GM12878 (cell line): ENCODE results near the gene SNCB. TPM values are rescaled to one million over a fixed set of nuclear protein-coding genes. Genes with fewer than 3 reads are reported as not detected.

Source experiments
- FOXM1 ChIP-seq: IDR thresholded peaks from 2 replicates; pipeline ENCODE4 v1.6.1; 2012; ENCODE audit warnings: low read depth, mild to moderate bottlenecking, inconsistent platforms, low read length, moderate library complexity
- POLR2AphosphoS2 ChIP-seq: IDR thresholded peaks from 2 replicates; pipeline ENCODE4 v1.6.1; 2011; ENCODE audit warnings: low read depth, mild to moderate bottlenecking, low read length, improper control_type of control experiment, moderate library complexity
- SREBF1 ChIP-seq: IDR thresholded peaks from 2 replicates; pipeline ENCODE4 v1.6.1; 2012; ENCODE audit warnings: mild to moderate bottlenecking, low read length
- TAF1 ChIP-seq: IDR thresholded peaks from 2 replicates; pipeline ENCODE4 v1.6.1; 2011; ENCODE audit warnings: mild to moderate bottlenecking, low read depth, low read length, borderline replicate concordance
- polyA plus RNA-seq, 11 experiments: library from polyadenylated mRNA; depleted of rRNA in 4 of 11; unstranded in 6 of 11; stranded (reverse) in 5 of 11; fragments of >200 nt; fragmentation: Nextera tagmentation in 4 of 11; fragmentation: Illumina TruSeq in 1 of 11; extraction: Ambion mirVana in 4 of 11; extraction: Trizol in 1 of 11; gene quantifications; 1 replicate in 1 of 11; 2 replicates in 10 of 11; pipeline versions ENCODE4 v1.2.1 to v1.2.3, GENCODE V29; 2011 to 2016; ENCODE audit warnings: inconsistent platforms in 2 of 11, missing spikeins in 2 of 11, low read depth in 1 of 11
- total RNA-seq, 4 experiments: library from RNA; depleted of rRNA in 3 of 4; stranded (reverse); fragments of >200 nt in 3 of 4; fragmentation: Illumina TruSeq in 1 of 4; extraction: Trizol in 1 of 4; gene quantifications; 2 replicates each; pipeline versions ENCODE4 v1.2.1 to v1.2.3, GENCODE V29; 2013 to 2021
- TF ChIP-seq, protein P1 (sequence below): fragments of 150-350 bp; IDR thresholded peaks from 2 replicates; pipeline ENCODE4 v1.6.1; 2016; ENCODE audit warnings: low read depth, low read length
- TF ChIP-seq, protein P2 (sequence below): fragments of 450-650 bp; conservative IDR thresholded peaks from 2 replicates; pipeline ENCODE4 v1.6.1; 2017; ENCODE audit warnings: mild to moderate bottlenecking, moderate library complexity
- TF ChIP-seq, protein P3 (sequence below): IDR thresholded peaks from 2 replicates; pipeline ENCODE4 v1.6.1; 2012; ENCODE audit warnings: low read depth, low read length, improper control_type of control experiment
- TF ChIP-seq, protein P4 (sequence below): IDR thresholded peaks from 2 replicates; pipeline ENCODE4 v1.6.1; 2011; ENCODE audit warnings: low read depth, mild to moderate bottlenecking, low read length, moderate library complexity, borderline replicate concordance; ENCODE audit errors: extremely low read depth

The SNCB gene
- total and polyA plus RNA-seq, 10 of the 15 experiments (the other 5 are each of a cell fraction or from before 2014, with no cell fraction given), result 0.75 TPM; not detected in 9

DNA sequence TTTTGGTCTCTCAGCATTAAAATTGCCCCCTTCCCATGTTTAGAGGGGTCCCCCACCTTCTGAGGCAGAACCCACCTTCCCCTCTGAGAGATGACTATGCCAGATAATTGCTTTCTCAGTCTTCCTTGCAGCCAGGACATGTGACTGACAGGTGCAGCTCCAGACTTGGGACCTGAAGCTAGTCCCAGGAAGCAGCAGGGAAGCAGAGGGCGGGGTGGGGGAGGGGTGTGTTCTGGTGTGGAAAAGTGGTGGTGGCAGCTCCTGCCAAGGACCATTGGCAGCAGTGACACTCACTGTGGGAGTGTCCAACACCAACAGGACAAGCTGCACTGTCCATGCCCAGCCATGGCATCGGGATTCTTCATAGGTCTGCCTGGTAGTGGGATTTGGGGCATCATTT lies 2.4 kb upstream of the SNCB start (continued):
- TF ChIP-seq, protein P1, sequence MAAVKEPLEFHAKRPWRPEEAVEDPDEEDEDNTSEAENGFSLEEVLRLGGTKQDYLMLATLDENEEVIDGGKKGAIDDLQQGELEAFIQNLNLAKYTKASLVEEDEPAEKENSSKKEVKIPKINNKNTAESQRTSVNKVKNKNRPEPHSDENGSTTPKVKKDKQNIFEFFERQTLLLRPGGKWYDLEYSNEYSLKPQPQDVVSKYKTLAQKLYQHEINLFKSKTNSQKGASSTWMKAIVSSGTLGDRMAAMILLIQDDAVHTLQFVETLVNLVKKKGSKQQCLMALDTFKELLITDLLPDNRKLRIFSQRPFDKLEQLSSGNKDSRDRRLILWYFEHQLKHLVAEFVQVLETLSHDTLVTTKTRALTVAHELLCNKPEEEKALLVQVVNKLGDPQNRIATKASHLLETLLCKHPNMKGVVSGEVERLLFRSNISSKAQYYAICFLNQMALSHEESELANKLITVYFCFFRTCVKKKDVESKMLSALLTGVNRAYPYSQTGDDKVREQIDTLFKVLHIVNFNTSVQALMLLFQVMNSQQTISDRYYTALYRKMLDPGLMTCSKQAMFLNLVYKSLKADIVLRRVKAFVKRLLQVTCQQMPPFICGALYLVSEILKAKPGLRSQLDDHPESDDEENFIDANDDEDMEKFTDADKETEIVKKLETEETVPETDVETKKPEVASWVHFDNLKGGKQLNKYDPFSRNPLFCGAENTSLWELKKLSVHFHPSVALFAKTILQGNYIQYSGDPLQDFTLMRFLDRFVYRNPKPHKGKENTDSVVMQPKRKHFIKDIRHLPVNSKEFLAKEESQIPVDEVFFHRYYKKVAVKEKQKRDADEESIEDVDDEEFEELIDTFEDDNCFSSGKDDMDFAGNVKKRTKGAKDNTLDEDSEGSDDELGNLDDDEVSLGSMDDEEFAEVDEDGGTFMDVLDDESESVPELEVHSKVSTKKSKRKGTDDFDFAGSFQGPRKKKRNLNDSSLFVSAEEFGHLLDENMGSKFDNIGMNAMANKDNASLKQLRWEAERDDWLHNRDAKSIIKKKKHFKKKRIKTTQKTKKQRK, result no peak
- TF ChIP-seq SREBF1 (no peak), POLR2AphosphoS2 (no peak), TAF1 (no peak), FOXM1 (no peak)
- TF ChIP-seq, protein P2, sequence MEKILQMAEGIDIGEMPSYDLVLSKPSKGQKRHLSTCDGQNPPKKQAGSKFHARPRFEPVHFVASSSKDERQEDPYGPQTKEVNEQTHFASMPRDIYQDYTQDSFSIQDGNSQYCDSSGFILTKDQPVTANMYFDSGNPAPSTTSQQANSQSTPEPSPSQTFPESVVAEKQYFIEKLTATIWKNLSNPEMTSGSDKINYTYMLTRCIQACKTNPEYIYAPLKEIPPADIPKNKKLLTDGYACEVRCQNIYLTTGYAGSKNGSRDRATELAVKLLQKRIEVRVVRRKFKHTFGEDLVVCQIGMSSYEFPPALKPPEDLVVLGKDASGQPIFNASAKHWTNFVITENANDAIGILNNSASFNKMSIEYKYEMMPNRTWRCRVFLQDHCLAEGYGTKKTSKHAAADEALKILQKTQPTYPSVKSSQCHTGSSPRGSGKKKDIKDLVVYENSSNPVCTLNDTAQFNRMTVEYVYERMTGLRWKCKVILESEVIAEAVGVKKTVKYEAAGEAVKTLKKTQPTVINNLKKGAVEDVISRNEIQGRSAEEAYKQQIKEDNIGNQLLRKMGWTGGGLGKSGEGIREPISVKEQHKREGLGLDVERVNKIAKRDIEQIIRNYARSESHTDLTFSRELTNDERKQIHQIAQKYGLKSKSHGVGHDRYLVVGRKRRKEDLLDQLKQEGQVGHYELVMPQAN, result no peak
- TF ChIP-seq, protein P3, sequence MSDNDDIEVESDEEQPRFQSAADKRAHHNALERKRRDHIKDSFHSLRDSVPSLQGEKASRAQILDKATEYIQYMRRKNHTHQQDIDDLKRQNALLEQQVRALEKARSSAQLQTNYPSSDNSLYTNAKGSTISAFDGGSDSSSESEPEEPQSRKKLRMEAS, result no peak
- TF ChIP-seq, protein P4, sequence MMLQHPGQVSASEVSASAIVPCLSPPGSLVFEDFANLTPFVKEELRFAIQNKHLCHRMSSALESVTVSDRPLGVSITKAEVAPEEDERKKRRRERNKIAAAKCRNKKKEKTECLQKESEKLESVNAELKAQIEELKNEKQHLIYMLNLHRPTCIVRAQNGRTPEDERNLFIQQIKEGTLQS, result no peak
